Vagina (tissue), 2 donors: ENCODE measurements around the gene COPS4.

Source experiments
- POLR2A ChIP-seq, 2 donors: fragments of 450-650 bp; IDR thresholded peaks; one replicate each; pipeline ENCODE4 v1.6.1; 2017; ENCODE audit warnings: antibody characterized with exemption in 2 of 2, mild to moderate bottlenecking in 2 of 2, moderate library complexity in 2 of 2
- POLR2AphosphoS5 ChIP-seq, 2 donors: sonication (generic); formaldehyde crosslinking; IDR thresholded peaks; one replicate each; pipeline ENCODE4 v1.9.0; 2017; ENCODE audit warnings: antibody characterized with exemption in 2 of 2, mild to moderate bottlenecking in 2 of 2, low read depth in 1 of 2; ENCODE audit not compliant: insufficient read depth in 1 of 2
- TF ChIP-seq, protein P1 (sequence below), 3 experiments: fragments of 450-650 bp in 2 of 3; fragments of 200-600 bp in 1 of 3; sonication (generic) in 1 of 3; IDR thresholded peaks; one replicate each; pipeline ENCODE4 v1.5.1; 2017 to 2019; ENCODE audit warnings: antibody characterized with exemption in 3 of 3, mild to moderate bottlenecking in 2 of 3, moderate library complexity in 2 of 3

- TF ChIP-seq, protein P1, sequence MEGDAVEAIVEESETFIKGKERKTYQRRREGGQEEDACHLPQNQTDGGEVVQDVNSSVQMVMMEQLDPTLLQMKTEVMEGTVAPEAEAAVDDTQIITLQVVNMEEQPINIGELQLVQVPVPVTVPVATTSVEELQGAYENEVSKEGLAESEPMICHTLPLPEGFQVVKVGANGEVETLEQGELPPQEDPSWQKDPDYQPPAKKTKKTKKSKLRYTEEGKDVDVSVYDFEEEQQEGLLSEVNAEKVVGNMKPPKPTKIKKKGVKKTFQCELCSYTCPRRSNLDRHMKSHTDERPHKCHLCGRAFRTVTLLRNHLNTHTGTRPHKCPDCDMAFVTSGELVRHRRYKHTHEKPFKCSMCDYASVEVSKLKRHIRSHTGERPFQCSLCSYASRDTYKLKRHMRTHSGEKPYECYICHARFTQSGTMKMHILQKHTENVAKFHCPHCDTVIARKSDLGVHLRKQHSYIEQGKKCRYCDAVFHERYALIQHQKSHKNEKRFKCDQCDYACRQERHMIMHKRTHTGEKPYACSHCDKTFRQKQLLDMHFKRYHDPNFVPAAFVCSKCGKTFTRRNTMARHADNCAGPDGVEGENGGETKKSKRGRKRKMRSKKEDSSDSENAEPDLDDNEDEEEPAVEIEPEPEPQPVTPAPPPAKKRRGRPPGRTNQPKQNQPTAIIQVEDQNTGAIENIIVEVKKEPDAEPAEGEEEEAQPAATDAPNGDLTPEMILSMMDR (IDR thresholded peaks at IDR 0.05): no peak
- TF ChIP-seq POLR2A (IDR thresholded peaks at IDR 0.05): no peak
- no peak for TF ChIP-seq POLR2AphosphoS5 (IDR thresholded peaks at IDR 0.05; ENCODE audit: insufficient read depth in 1 of 2, low read depth in 1 of 2)
These were observed 5.3 kb downstream of the COPS4 start for GRCh38 chr4:83040269-83040668.
